ENCODE results near the gene PIK3IP1.

DNA sequence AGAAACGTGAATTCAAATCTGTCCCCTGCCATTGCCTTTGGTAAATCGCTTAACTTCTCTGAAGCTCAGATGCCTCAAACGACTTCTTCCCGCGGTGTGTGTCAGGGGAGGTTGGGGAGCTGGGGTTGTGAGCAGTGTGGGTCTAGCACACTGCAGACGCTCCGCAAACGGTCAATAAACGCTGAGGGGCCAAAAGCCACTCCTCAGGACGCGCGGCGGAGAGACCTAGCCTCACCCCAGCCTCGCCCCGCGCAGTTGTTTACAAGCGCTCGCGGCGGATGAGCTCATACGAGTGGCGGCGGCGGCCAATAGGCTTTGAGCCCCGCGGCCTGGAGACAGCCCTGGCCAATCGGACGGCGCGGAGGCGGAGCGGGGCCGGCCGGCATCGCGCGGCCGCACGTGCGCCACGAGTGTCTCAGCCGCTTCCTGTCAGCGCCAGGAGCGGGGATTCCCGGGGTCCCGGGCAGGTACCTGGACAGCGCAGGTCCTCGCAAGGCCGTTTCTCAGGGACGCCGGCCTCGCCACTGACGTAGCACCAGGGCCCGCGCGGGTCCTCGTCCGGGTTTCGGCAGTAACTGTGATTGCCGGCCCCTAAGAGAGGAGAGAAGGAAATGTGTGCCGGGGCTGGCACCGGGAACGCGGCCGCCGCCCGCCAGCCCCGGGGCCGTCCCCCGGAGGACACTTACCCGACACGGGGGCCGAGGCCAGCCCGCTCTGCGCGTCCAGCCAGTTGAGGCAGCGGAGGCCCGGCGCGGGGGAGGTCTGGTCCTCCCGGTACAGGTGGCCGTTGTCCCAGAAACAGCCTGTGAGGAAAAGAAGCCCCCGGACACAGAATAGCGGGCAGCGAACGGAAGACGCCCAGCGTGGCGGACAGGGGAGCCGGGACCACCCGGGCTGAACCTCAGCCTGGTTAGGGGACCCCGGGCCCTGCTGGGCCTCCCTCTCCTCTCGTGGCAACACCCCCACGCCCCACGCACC is 1.5 kb downstream of the PIK3IP1 start:
- no peak for TF ChIP-seq ZFP30 (CRISPR knock-in tag; IDR thresholded peaks at IDR 0.05)
- TF ChIP-seq ARNTL (CRISPR knock-in tag; IDR thresholded peaks at IDR 0.05; ENCODE audit: borderline replicate concordance, low read depth): peak; percentile 94

All from SK-N-SH treated with all-trans-retinoic acid at 6 μM for 48 hours (cell line).